ENCODE data around the gene RNF182.

GRCh38 chr6:13919861-13920260 lies 4.9 kb upstream of the RNF182 start:
- TF ChIP-seq POLR2AphosphoS5 (IDR thresholded peaks at IDR 0.05) (no peak), CTCF (IDR thresholded peaks at IDR 0.05) (no peak)

All from prostate gland (tissue), 2 donors.